GM12892 (cell line): ENCODE data around the gene RDH5.

ENCODE experiments used
- DNase-seq: peaks from one replicate; pipeline ENCODE4 v3.0.0; 2011; ENCODE audit not compliant: insufficient read length
- FAIRE-seq: peaks from 2 replicates; lab custom pipeline; 2011; peaks lifted over from hg19 to GRCh38; lab: Jason Lieb, UNC
- POLR2A ChIP-seq: IDR thresholded peaks from 2 replicates; pipeline ENCODE4 v1.6.1; 2011; ENCODE audit warnings: low read depth, low read length, control low read depth
- POLR2AphosphoS5 ChIP-seq: IDR thresholded peaks from 2 replicates; pipeline ENCODE4 v1.6.1; 2011; ENCODE audit warnings: low read depth, low read length, control low read depth
- TAF1 ChIP-seq: IDR thresholded peaks from 2 replicates; pipeline ENCODE4 v1.6.1; 2011; ENCODE audit warnings: low read depth, mild to moderate bottlenecking, control low read depth, low read length, borderline replicate concordance

Gene RDH5

DNA sequence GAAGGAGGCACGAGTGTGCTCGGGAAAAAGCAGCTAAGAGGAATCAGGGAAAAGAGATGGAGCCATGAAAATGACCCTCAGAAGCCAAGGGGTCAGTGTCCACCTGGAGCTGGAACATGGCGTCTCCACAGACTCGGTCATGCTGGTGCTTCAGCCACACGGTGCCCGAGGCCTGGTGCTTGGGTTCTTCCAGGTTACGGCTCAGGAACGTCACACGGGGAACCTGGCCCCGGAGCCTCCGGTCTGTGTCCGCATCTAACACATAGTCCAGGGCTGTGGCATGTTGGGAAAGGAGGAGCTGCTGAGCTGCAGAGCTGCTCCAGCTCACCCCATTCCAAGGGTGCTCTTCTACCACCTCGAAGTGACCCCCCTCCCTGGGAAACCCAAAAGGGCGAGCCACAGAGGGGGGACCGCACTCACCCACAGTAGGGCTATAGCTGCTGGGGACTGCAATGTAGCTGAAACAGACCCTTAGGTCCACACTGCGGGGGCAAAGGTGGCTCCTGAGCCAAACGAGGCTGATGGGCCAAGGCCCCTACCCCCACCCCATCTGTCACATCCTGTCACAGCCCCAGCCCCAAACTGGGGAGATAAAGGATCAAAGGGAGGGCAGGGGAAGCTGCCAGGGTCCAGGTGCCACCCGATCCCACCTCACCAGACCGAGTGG lies 23.3 kb upstream of the RDH5 start:
- FAIRE-seq = no peak
- no peak for TF ChIP-seq POLR2A
- no peak for TF ChIP-seq TAF1
- TF ChIP-seq POLR2AphosphoS5 = no peak
- DNase-seq = peak; percentile 5

DNA sequence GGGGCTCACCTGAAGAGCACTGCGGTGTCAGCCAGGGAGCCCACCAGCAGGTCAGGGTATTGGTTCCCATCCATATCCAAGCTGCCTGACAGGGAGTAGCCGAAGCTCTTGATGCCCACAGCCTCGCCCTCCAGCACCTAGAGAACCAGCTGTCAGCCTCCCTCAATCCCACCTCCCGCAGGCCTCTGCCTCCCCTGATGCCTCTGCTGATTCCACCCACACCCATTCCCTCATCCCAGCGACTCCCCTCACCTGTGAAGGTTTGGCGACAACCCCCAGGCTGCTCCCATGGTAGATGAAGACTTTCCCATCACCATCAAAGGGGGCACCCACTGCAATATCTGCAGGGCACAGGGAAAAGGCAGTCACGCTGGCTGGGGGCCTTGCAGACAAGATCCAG lies 22.5 kb upstream of the RDH5 start:
- FAIRE-seq (no peak), DNase-seq (no peak)
- TF ChIP-seq POLR2A = no peak
- TF ChIP-seq POLR2AphosphoS5 = no peak
- no peak for TF ChIP-seq TAF1

GRCh38 chr12:55698241-55698955 lies 21.8 kb upstream of the RDH5 start:
- TF ChIP-seq POLR2AphosphoS5 = no peak
- TF ChIP-seq POLR2A = no peak
- TF ChIP-seq TAF1 = no peak
- FAIRE-seq = no peak
- DNase-seq = no peak

DNA sequence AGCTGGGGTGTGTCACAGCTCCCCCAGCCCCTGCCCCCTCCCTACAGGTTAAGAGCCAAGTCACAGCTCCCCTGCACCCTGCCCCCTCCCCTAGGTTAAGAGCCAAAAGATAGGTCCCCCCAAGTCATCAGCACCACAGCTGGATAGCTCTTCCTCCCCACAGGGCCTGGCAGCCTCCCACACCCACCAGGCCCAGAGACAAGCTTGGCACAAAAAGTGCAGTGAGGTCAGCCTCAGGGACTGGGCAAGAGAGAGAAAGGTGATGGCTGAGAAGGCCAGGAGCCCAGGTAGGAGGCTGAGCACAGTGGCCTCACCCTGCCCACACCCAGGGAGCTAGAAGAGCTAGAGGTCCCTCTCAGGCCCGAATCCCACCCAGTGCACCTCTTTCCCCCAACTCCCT lies 21.2 kb upstream of the RDH5 start:
- DNase-seq = no peak
- FAIRE-seq = no peak

GRCh38 chr12:55699471-55700055 lies 20.6 kb upstream of the RDH5 start:
- DNase-seq = no peak
- TF ChIP-seq POLR2A (no peak), TAF1 (no peak)
- FAIRE-seq = no peak

More for the DNA sequence above, 21.2 kb upstream of the RDH5 start:
- TF ChIP-seq TAF1 (no peak), POLR2AphosphoS5 (no peak), POLR2A (no peak)

DNA sequence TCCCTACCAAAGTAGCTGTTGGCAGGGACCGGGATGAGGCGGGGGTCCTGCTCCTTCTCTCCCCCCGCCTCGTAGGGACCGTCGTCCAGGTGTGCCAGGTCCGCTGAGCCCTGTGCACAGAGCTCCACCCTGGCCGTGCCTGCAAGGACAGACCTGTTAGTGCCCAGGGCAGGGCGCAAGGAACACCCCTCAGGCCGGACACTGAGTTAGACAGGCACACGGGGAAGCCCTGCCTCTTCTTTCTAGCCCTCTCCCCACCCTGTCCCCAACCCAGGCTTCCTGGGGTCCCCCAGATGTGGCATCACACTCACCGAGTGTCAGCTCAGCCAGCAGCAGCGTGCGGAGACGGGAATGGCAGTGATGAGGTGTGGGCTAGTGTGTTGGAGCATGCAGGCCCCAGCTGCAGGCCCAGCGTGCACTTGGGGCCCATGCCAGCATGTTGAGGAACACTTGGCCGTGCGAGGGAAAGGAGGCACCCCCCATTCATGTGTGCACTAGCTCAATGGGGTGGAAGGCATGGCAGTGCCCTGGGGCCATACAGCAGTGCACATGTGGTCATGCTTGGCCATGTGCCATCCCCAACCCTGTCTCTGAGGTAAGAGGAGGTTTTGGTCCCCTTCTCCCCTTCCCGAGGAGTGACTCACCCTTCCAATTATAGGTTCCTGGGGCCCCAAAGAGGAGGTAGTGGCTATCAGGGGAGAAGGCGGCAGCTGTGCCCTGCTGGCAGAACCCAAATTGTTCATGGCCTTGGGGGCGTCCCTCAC lies 19.8 kb upstream of the RDH5 start:
- no peak for TF ChIP-seq TAF1
- FAIRE-seq (no peak), DNase-seq (no peak)

- FAIRE-seq (no peak), DNase-seq (no peak)
- TF ChIP-seq POLR2AphosphoS5 (no peak), TAF1 (no peak)
Observed at GRCh38 chr12:55702861-55703260, 17.3 kb upstream of the RDH5 start.

DNA sequence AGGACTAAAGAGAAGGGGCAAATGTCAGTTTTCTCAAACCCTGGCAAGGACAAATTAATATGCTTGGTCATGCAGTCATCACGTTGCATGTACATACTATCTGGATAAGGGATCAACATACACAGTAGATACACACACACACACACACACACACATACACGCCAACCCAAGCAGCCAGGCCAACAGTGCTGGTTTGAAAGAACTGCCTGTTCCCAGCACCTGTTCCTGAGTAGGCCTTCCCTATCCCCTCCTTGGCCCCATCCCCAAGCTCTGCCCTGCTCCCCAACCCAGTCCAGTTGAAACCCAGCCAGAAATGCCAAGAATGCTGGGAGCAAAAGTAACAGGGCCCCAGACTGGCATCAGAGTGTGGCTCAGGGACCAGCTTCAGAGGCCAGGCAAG lies 16.9 kb upstream of the RDH5 start:
- TF ChIP-seq POLR2A = no peak
- no peak for TF ChIP-seq POLR2AphosphoS5
- no peak for TF ChIP-seq TAF1
- DNase-seq = no peak
- FAIRE-seq = no peak

DNA sequence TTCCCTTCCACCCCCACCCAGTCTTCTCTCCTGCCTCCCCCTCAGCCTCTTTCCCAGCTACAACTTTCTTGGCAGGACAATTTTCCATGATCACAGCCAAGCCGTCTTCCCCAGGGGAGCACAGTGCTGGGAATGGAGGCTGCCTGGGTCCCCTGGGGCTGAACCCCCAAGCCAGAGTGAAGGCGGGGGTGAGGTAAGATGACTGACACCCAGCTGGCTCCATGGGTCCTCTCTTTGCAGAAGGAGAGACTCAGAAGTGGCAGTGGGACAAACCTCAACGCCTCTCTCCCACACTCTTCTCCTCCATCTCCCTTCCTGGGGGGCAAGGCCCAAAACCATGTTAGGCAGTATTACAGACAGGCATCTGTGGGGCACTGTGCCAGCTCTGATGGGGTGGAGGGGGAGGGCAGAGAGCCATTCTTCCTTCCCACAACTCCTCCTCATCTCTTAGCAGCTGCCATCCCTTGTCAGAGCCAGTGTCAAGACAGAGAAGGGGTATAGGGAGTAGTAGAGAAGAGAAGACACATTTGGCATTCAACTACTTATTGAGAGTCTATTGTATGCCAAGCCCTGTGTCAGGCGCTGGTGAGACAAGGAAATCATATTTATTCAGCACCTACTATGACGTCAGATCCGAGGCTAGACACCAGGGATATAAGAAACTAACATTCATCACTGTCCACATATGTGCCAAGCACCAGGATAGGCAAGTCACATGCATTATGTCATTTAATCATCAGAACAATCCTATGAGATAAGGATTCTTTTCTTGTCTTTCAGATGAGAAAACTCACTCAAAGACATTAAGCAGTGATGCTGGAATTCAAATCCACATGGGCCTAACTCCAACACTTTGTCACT lies 16.1 kb upstream of the RDH5 start:
- TF ChIP-seq TAF1 (no peak), POLR2A (no peak), POLR2AphosphoS5 (no peak)
- DNase-seq (no peak), FAIRE-seq (no peak)

DNA sequence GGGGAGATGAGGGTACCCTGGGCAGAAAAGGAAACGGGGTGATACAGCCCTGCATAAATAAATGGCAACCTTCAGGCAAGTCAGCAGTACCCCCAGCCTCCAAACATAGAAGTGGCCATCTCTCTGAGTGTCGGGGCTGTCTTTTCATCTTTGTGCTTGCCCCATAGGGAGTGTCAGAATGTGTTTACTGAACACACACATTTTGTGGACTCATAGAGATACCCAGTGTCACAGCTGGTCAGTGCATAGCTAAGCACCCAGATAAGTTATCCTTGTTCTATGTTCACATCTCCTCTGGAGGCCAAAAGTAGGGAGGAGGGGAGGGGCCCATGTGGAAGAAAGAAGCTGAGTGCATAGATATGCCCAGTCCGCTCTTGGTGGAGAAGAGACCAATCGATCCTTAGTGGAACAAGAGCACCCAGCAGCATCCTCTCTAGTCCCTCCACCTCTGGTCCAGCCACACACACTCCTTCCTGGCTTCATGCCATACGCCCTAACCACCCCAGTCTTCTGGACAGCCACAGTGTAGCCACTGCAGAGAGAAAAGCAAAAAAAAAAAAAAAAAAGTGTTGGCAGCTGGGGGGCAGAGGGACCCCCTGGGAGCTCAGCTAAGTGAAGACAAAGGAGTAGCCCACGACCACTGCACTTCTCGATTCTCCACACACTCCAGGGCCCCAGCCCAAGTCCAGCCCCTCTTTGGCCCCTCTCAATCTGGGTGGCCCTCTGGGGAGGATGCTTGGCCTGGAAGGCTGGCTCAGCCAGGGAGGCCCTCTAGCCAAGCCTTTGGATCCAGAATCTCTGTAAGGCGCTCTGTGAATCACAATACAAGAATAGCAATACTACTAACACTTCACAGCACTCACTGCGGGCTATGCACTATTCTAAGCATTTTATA lies 15.1 kb upstream of the RDH5 start:
- FAIRE-seq = no peak
- TF ChIP-seq POLR2A (no peak), POLR2AphosphoS5 (no peak), TAF1 (no peak)
- no peak for DNase-seq
